Heart right ventricle (tissue), 16 donors: ENCODE results near the gene IGSF8. TPM values are rescaled to one million over a fixed set of nuclear protein-coding genes. Genes with fewer than 3 reads are reported as not detected.
A peak's percentile ranks its signal among the peaks of the same experiment; 100 is the strongest.
"Not testable (repeated sequence)": the region's sequence is repeated elsewhere in the genome, so short reads cannot be mapped to it uniquely, and the experiment has no call there.

ENCODE experiments used
- ATAC-seq, 8 donors: fragments of 200-7000 bp; cut with Tn5 transposase; one replicate each; pipeline ENCODE4 v1.9.1; 2020; ENCODE audit warnings: mild to moderate bottlenecking in 8 of 8, moderate library complexity in 8 of 8, moderate number of reproducible peaks in 1 of 8
- DNase-seq, 2 donors: peaks; one replicate each; pipeline ENCODE4 v3.0.0-alpha.2; 2020
- H3K27ac ChIP-seq, 10 donors: fragments of 200-600 bp; sonication (generic) in 2 of 10; one replicate each; pipeline versions ENCODE4 v1.5.0 to v1.8.0; 2020 to 2022; ENCODE audit warnings: mild to moderate bottlenecking in 3 of 10
- H3K27me3 ChIP-seq, 7 donors: fragments of 200-600 bp; one replicate each; pipeline ENCODE4 v1.8.0; 2021 to 2022; ENCODE audit warnings: mild to moderate bottlenecking in 2 of 7
- H3K36me3 ChIP-seq, 9 donors: fragments of 200-600 bp; sonication (generic) in 1 of 9; one replicate each; pipeline versions ENCODE4 v1.5.0 to v1.8.0; 2020 to 2022; ENCODE audit warnings: mild to moderate bottlenecking in 2 of 9
- H3K4me1 ChIP-seq, 9 donors: fragments of 200-600 bp; sonication (generic) in 1 of 9; one replicate each; pipeline versions ENCODE4 v1.5.0 to v1.8.0; 2020 to 2022; ENCODE audit warnings: mild to moderate bottlenecking in 4 of 9
- H3K4me3 ChIP-seq, 10 donors: fragments of 200-600 bp; sonication (generic) in 2 of 10; one replicate each; pipeline versions ENCODE4 v1.5.0 to v1.8.0; 2020 to 2022; ENCODE audit warnings: mild to moderate bottlenecking in 7 of 10, moderate library complexity in 2 of 10
- H3K9me3 ChIP-seq, 11 donors: fragments of 200-600 bp in 10 of 11; sonication (generic) in 2 of 11; one replicate each; pipeline versions ENCODE4 v1.5.0 to v1.8.0; 2013 to 2022; ENCODE audit warnings: mild to moderate bottlenecking in 2 of 11, control low read depth in 1 of 11, moderate library complexity in 1 of 11
- WGBS, 2 donors: extraction: QIAGEN DNeasy Blood & Tissue Kit; methylation state at CpG; one replicate each; pipeline ENCODE4 v1.1.7; 2013; ENCODE audit warnings: inconsistent platforms in 1 of 2; 5-methylcytosine and 5-hydroxymethylcytosine counted together
- intact Hi-C, 10 donors: fragments of 100-400 bp; cut with DNase I; formaldehyde crosslinking; loops; one replicate each; pipeline versions ENCODE4 v1.11.1 to v1.14.2; 2022
- polyA plus RNA-seq, 2 donors: library from polyadenylated mRNA; stranded (reverse); fragments of 200-250 nt; gene quantifications; one replicate each; pipeline ENCODE4 v1.2.3, GENCODE V29; 2013
- total RNA-seq, 10 donors: library from RNA; stranded (reverse); fragmentation: NEBNext Ultra II Directional in 3 of 10; extraction: Animal tissue kit (Norgen Biotek cat#: 25700) in 3 of 10; gene quantifications; one replicate each; pipeline versions ENCODE4 v1.2.1 to v1.2.4, GENCODE V29; 2021 to 2023
- TF ChIP-seq, protein P1 (sequence below), 9 donors: fragments of 200-600 bp; sonication (generic) in 2 of 9; IDR thresholded peaks; one replicate each; pipeline versions ENCODE4 v1.5.0 to v1.8.0; 2021 to 2022; ENCODE audit warnings: antibody characterized with exemption in 9 of 9, mild to moderate bottlenecking in 5 of 9, moderate library complexity in 1 of 9
- donor health status: Arrhythmogenic right ventricular cardiomyopathy.
- donor health status: ischemic (EF 13 %, LVEDD 7.1; RV severe dilation, severe dysfunction).
- donor health status: healthy with polysubstance abuse.
- donor health status: DM: no; HTN: yes; CAD: no.
- donor health status: DM: no; HTN: no; CAD: no.
- donor health status: ischemic (EF 25% LVEDD 6.9; RV normal size, moderate dysfunction).
- donor health status: ischemic (EF 25% LVEDD 5.7; RV mildly dilated, moderate dysfunction).
- donor health status: healthy.
- donor health status: DM: yes; HTN: yes; CAD: no.
- donor health status: Ischemic cardiomyopathy.
- donor health status: ischemic (EF 35%, LVEDD 5.7; RV mildly dilated, moderate dysfunction).
- donor health status: nonischemic (EF 11% LVEDD 7.7; RV severe dilation, severe dysfunction).
- donor health status: DM: yes; HTN: yes; CAD: no.
- donor health status: PGD.
- donor health status: ischemic (EF 29% LVEDD 5.4; RV normal size, mild dysfunction).
- donor health status: nonischemic (EF 23%, LVEDD 6.1; RV moderate dilation, normal function).

Gene IGSF8
- total and polyA plus RNA-seq, 12 donors: 13.4 to 42.2 (median 20.6) TPM

DNA sequence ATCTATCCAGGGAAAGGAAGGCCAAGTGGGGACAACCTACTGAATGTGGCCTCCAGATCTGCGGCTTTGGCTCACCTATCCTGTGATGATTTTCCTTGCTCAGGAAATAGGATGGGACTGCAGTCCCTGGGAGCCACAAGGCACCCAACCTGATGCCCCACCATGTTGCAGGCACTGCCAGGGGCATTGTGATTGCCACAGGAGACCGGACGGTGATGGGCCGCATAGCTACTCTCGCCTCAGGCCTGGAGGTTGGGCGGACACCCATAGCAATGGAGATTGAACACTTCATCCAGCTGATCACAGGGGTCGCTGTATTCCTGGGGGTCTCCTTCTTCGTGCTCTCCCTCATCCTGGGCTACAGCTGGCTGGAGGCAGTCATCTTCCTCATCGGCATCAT, 29.0 kb upstream of the IGSF8 start:
- Histone ChIP-seq H3K4me1 (peaks cover 0 to 98% (median 59%) of the 10 kb centered on the region in 9 donors), H3K27me3 (no peaks in the 10 kb centered on the region), H3K9me3 (no peaks in the 10 kb centered on the region), H3K27ac (peak overlapping the region in 9 of 10 donors; percentile 3 to 88 (median 70)), H3K36me3 (peaks cover 0 to 92% (median 4%) of the 10 kb centered on the region in 9 donors), H3K4me3 (no peak overlapping the region)
- no peak for ATAC-seq
- intact Hi-C loops: no loop called here
- 95 to 96% methylated on average over 9 of the region's 9 CpGs for WGBS, 2 donors
- TF ChIP-seq, protein P1, sequence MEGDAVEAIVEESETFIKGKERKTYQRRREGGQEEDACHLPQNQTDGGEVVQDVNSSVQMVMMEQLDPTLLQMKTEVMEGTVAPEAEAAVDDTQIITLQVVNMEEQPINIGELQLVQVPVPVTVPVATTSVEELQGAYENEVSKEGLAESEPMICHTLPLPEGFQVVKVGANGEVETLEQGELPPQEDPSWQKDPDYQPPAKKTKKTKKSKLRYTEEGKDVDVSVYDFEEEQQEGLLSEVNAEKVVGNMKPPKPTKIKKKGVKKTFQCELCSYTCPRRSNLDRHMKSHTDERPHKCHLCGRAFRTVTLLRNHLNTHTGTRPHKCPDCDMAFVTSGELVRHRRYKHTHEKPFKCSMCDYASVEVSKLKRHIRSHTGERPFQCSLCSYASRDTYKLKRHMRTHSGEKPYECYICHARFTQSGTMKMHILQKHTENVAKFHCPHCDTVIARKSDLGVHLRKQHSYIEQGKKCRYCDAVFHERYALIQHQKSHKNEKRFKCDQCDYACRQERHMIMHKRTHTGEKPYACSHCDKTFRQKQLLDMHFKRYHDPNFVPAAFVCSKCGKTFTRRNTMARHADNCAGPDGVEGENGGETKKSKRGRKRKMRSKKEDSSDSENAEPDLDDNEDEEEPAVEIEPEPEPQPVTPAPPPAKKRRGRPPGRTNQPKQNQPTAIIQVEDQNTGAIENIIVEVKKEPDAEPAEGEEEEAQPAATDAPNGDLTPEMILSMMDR (IDR thresholded peaks at IDR 0.05): no peak
- DNase-seq: no peak

DNA sequence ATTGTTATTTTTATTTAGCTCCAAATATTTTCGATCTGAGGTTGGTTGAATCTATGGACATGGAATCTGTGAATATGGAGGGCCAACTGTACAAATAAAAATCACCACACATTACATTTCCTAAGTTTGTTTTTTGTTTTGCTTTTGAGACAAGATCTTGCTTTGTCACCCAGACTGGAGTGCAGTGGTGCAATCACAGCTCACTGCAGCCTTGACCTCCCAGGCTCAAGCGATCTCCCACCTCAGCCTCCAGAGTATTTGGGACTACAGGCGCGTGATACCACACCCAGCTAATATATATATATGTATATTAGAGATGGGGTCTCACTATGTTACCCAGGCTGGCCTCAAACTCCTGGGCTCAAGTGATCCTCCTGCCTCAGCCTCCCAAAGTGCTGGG, 27.9 kb upstream of the IGSF8 start:
- H3K27me3 ChIP-seq, H3K9me3 ChIP-seq, DNase-seq, intact Hi-C loops, H3K4me3 ChIP-seq, ATAC-seq: not testable (repeated sequence)
- Histone ChIP-seq H3K36me3 (peaks cover 0 to 98% (median 4%) of the 10 kb centered on the region in 9 donors), H3K4me1 (peaks cover 0 to 92% (median 55%) of the 10 kb centered on the region in 9 donors), H3K27ac (peak overlapping the region in 5 of 10 donors; percentile 61 to 88 (median 79))
- 68 to 80% methylated on average over 4 of the region's 4 CpGs for WGBS, 2 donors

DNA sequence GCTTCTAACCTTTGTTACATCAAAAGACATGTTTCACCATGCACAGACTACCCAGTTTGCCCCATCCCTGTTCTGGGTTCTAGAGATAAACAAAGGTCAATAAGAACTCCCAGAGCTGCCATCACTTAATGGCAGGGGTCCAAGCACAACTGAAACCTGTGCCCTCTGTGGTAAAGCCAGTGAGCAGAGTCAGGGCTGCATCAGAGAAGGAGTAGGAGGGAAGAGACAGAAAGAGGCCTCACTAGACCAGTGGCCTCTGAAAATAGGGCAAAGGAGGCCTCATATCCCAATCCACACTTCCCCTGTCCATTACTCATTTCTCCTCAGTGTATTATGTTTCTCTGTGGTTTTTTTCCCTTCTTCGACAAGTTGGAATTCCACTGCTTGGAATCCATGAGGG, 27.3 kb upstream of the IGSF8 start:
- 84 to 89% methylated on average over 1 of the region's 1 CpG for WGBS, 2 donors
- TF ChIP-seq, protein P1 (IDR thresholded peaks at IDR 0.05): no peak
- intact Hi-C loops: no loop called here
- Histone ChIP-seq H3K9me3 (no peaks in the 10 kb centered on the region), H3K36me3 (peaks cover 0 to 98% (median 4%) of the 10 kb centered on the region in 9 donors), H3K27me3 (no peaks in the 10 kb centered on the region), H3K4me3 (no peak overlapping the region), H3K27ac (peak overlapping the region in 8 of 10 donors; percentile 37 to 82 (median 76)), H3K4me1 (peaks cover 0 to 91% (median 50%) of the 10 kb centered on the region in 9 donors)
- ATAC-seq (peak in 2 of 8 donors; percentile 8 to 28), DNase-seq (no peak)

- no peaks in the 10 kb centered on the region for H3K9me3 ChIP-seq
- 61 to 70% methylated on average over 8 of the region's 8 CpGs for WGBS, 2 donors
- no peak overlapping the region for H3K4me3 ChIP-seq
- TF ChIP-seq, protein P1 (IDR thresholded peaks at IDR 0.05): no peak
- ATAC-seq: peak; percentile 13 to 84 (median 74)
- peak in 1 of 2 donors; percentile 27 for DNase-seq
- peaks cover 0 to 91% (median 0%) of the 10 kb centered on the region in 9 donors for H3K36me3 ChIP-seq
- intact Hi-C loops: no loop called here
- H3K4me1 ChIP-seq: peaks cover 0 to 91% (median 45%) of the 10 kb centered on the region in 9 donors
- no peaks in the 10 kb centered on the region for H3K27me3 ChIP-seq
- peak overlapping the region; percentile 6 to 82 (median 70) for H3K27ac ChIP-seq
Measured at GRCh38 chr1:160124705-160125478, 26.5 kb upstream of the IGSF8 start.

- Histone ChIP-seq H3K4me1 (peaks cover 0 to 89% (median 54%) of the 10 kb centered on the region in 9 donors), H3K27ac (peak overlapping the region in 6 of 10 donors; percentile 22 to 82 (median 72)), H3K36me3 (peaks cover 0 to 82% (median 0%) of the 10 kb centered on the region in 9 donors), H3K27me3 (no peaks in the 10 kb centered on the region), H3K9me3 (no peaks in the 10 kb centered on the region), H3K4me3 (no peak overlapping the region)
- intact Hi-C loops: no loop called here
- DNase-seq: no peak
- TF ChIP-seq, protein P1 (IDR thresholded peaks at IDR 0.05): no peak
- no peak for ATAC-seq
Measured at GRCh38 chr1:160123726-160124125, 25.3 kb upstream of the IGSF8 start.
